Measurements from ENCODE around the gene ACKR3.

DNA sequence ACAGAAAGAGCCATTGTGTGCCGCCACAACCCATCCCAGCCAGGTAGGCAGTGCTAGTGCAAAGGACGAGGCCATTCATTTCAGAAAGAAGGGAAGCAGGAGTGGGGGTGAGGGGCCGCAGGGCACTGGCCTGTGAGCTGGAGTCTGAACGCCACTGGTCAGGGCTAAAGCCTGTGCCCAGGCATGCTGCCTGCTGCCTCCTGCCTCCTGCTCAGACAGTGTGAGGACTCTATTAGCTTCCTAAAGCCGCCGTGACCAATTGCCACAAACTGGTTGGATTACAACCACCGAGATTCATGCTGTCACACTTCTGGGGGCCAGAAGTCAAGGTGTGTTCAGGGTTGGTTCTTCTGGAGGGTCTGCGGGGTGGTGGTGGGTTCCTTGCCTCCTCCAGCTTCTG, 21.2 kb downstream of the ACKR3 start:
- no peak for TF ChIP-seq CTCF (IDR thresholded peaks at IDR 0.05; ENCODE audit: poor library complexity, severe bottlenecking)
- TF ChIP-seq RAD21 (conservative IDR thresholded peaks at IDR 0.05) = no peak
